Suppressor macrophage treated with lipopolysaccharide for 1 hour (primary cell): ENCODE results near the gene AMOTL2.

Source experiments
- DNase-seq, 3 donors: peaks; one replicate each; pipeline ENCODE4 v3.0.0-alpha.2; 2020 to 2022

AMOTL2 gene

DNA sequence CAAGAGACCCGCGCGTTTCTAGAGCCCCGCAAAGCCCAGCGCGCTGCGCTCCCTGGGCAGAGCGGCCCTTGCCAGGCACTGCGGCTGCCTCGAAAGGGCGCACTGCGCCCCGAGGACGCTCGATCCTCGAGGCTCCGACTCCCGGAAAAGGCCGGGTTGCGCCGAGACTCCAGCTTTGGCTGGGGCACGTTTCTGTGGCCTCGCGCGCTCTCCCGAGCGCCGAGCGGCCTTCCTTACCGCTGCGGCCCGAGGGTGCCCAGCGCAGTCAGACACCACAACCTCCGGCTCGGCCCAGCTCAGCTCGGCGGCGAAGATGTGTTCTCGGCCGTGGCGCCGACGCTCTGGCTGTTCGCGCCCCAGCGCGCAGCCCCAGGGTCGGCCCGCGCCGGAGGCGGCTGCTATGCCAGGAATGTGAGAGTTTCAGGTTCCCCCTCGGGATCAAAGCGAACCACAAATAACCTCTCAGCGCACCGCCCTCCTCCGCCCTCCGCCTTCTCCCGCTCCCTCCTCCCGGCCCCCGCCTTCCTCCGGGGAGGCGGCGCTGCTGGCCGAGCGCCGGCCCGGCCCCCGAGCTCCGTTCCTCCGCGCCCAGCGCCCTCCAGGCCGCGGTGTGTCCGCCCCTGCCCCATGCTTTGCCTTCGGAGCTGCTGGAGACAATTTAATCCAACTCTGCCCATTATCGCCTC is at the start of gene AMOTL2:
Gene AMOTL2, minus strand, starts transcription at position 343 of the 686 bp plus-strand sequence. CDS start 3,014 bp downstream, outside the sequence.
- DNase-seq, result peak; percentile 42 to 68 (median 47)

DNA sequence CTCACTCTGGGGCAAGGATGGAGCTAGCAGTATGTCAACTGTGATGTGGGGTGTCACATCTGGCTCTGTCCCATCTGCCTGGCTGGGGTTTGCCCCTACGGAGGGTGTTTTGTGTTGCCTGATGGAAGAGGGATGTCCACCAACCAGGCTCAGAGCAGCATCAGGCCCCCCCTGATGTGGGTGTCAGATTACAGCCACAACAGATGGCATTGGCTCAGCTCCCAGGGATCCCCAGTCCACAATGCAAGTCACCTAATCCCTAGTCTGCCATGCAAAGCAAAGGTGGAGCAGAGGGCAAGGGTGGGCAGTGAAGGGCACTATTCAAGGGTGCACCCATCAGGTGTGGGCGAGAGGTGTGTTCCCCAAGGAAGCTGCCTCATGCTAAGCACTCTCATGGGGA is 48.9 kb upstream of the AMOTL2 start:
- no peak for DNase-seq

DNA sequence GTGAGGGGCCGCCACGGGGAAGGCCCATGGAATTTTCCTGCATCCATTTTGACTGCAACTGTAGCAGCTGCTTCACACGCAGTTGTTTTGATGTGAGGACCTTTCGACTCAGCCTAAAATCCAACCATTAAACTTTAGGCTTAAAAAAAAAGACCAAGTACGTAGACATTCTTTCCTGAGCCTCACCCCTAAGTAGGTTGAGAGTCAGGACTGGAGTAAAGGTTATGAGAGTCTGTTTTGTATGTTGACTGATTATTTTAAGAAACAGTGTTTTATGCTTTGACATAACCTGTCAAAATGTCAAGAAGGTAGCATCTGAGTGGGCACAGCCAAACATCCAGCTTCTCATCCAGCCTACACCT is 45.7 kb upstream of the AMOTL2 start:
- no peak for DNase-seq

DNA sequence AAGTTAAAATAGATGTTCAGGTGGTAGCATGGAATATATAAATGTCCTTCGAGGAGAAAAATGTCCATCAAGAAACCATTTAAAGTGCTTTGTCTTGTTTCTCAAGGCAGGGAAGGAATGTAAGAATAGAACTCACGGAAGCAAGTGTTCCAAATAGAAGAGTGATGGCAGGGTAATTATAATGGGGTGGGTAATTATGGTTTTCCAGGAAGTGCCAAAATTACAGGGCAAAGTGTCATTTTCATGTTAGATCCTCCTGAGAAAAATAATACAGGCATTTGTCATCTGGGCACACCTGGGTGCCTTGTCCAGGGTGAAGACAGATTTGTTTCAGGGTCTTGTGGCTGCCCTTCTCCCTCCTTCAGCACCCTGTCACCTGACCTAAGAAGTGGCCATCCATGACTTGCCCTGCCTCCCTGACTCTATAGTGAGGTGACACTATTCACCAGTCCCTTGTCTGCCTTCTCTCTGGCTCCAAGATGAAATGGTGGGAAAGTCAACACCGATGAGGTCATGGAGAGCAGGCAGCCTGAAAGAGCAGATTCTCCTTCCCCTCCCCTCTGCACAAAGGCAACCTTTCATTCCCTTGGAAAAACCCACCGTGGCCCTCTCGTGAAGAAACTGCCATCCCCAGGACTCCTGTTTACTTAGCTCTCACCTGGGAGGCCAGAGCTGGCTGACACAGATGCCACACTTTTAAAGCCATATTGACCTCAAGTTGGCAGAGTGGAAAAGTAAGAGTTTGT is 45.1 kb upstream of the AMOTL2 start:
- no peak for DNase-seq

DNA sequence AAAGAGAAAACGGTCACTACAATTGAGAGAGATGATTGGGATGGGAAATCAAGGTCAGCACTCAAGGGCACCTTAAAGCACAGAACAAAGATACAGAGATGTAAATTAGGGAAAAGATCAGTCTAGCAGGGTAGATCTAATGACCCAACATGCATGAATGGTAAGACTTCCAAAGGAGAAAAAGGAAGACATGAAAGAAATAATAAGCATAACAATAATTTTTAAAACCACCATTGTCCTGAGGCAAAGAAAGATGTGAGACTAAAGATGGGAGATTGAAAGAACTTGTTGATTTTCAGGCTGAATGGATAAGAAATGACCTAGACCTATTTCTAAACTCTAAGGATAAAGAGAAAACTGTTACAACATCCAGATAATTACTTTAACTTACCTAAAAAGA is 34.8 kb upstream of the AMOTL2 start:
- no peak for DNase-seq

DNA sequence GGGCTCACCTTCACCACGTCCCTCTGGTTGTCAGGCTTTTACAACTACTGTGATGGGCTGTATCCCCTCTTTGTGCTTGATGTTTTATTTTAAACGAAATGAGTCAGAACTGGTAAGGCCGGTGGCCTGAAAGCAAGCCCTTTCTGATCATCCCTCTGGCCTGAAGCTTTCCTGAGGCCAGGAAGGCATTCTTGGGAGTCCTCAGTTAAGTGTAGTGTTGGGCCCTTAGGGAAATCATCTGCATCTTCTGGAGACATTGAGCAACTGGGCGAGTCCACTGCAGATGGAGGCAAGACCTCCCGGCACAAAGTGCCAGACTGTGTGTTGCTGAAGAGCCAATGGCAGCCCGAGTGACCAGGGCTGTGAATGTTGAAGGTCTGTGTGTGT is 33.0 kb upstream of the AMOTL2 start:
- no peak for DNase-seq

DNA sequence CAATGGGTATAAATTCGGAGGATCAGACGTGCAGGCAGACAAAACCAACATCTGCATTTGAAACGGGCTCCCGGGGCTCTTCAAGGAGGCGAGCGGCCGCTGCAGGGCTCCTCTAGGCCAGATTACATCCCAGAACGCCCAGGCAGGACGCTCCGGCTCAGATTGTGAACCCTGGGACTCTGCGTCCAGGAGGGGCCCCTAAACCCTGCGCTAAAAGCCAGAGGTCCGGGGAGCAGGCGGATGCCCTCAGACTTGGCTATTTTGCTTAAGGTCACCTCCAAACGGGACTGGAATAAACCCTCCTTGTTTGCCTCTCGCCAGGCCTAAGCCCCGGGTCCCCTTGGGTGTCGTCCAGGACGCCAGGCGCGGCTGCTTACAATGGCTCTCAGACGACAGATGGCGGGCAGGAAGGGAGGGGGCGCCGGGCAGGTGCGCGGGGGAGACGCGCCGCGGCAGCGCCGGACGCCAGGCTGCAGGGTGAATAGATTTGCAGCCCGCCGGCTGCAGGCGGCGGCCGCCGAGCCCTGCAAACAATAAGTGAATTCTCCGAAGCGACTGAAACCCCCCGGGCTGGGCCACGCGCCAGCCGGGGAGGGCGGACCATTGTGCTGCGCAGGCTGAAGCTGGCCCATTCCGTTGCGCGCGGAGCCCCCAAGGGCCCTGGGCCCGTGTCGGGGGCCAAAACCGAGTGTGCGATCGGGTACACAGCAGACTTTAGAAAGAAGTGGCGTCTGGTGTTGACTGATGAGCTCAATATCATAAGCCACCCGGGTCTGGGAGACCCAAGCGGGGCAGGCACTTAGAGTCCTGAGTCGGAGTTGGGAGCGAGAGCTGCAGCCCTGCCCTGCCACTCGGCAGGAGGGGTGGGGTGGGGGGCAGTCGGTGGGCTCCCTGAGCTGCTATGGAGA is 32.3 kb upstream of the AMOTL2 start:
- DNase-seq, result no peak

DNA sequence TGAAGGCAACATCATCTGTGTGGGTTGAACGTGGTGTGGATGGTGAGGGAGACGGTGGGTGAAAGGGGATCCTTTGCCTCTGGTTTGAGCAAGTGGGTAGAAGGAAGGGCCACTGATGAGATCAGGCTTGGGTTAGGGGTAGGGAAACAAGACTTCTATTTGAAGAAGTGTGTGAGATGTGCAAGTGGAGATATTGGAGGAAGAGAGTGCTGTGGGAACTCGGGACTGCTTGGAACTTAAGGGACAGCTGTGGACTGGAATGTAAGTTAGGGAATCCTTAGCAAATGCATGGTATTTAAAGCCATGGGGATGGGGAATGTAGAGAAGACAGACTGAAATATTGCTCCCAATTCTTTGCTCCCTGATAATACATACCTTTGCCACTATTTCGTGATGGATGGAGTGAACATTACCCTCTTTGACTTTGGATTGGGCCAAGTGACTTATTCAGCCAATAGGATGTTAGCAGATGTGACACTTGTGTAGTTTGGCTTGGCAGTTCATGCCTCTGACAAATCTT is 30.2 kb upstream of the AMOTL2 start:
- no peak for DNase-seq

DNA sequence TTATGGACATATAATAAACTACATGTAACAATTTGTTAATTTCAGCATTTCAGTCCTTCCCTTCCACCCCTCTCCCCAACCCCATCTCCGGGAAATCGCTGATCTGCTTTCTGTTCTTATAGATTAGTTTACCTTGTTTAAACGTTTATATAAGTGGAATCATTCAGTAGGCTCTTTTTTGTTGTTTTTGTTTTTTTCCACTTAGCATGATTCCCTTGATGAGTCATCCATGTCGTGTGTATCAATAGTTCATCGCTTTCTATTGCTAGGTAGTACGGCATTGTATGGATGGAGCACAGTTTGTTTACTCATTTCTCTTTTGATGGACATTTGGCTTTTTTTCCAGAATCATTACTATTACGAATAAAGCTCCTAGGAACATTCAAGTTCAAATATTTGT is 23.5 kb upstream of the AMOTL2 start:
- no peak for DNase-seq

DNA sequence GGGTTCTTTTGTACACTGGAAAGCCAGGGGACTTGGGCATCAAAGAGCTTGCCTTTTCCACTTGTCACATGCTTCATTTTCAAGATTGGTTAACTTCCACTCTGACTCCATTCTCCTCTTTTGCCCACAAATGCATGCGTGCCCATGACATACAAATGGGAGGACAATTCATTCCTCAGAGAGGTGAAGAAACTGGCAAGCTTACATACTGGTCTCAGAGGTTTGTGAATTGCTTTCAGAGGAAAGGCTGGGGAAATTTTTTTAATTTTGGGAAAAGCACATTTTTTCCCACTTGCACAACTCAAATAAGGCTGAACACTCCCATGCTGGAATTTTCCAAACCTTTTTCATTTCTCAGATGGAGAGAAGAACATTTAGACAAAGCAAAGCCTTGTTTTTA is 20.9 kb upstream of the AMOTL2 start:
- no peak for DNase-seq

DNA sequence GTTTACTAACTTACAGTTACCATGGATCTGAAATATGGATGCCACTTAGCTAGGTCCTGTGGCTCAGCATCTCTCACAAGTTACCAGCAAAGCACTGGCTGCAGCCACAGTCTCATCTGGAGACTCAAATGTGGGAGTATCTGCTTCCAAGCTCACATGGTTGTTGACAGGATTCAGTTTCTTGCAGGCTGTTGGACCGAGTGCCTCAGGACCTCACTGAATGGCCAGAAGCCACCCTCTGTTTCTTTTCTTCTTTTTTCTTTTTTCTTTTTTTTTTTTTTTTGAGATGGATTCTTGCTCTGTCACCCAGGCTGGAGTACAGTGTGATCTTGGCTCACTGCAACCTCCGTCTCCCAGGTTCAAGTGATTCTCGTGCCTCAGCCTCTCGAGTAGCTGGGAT is 20.1 kb upstream of the AMOTL2 start:
- DNase-seq, result no peak

DNA sequence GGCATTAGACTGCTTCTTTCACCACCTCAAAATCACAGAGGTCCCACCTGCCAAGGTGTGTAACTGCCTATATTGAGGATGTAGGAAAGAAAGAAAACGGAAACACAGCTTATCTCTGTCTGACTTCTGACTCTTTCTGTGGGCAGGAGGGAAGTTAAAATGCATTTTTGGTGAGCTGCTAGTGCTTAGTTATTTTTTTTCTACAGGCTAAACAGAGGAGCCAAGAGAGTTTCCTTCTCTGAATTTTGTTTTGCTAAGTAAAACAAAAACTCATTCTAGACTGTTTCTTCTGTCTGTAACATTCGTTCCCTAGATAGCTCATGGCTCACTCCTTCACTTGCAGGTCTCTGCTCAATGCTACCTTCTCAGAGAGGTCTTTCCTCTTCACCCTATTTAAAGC is 18.8 kb upstream of the AMOTL2 start:
- DNase-seq, result no peak

DNA sequence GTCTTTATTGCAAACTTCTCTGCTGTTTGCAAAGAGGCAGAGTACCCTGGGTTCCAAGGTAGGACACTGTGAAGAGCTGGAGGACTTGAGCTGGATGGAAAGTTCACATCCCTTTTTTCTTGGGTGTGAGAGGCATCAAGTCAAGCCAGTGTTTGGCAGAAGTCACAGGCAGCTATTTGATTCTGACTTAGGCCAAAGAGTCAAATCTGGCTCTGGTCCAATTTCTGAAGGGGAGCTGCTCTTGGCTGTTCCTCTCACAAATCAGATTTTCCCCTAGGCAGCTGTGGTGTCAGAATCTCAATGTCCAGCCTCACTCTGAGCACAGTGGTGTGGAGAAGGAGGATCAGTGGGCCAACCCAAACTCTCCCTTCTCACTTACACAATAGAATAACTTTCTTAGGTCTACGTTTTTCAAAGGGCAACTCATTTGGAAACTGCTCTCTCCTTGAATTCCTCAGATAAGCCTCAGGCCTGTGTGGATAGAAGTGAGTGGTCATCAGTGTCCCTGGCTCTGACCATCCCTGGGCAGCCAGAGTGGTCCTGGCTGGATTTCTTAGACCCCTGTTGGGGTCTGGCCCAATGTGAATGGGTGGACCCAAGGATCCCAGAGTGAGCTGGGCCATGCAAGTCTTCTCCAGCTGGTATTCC is 18.2 kb upstream of the AMOTL2 start:
- no peak for DNase-seq

DNA sequence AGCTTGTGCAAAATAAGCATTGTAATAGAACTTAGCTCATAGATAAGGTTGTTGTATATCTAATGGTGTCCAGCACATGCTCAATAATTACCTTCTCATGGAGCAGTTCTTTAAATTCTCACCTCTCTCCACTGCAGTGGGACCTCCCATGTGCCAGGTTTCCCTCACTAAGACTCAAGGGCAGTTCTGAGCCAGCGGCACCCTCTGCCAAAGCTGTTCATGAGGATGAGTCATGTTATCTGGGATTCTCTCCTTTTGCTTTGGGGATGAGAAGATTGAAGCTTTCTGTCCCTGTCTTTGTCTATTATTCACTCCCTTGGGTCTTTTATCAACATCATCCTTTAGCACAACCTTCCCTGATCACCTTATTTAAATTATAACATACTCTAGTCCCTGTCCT is 15.6 kb upstream of the AMOTL2 start:
- DNase-seq, result no peak

DNA sequence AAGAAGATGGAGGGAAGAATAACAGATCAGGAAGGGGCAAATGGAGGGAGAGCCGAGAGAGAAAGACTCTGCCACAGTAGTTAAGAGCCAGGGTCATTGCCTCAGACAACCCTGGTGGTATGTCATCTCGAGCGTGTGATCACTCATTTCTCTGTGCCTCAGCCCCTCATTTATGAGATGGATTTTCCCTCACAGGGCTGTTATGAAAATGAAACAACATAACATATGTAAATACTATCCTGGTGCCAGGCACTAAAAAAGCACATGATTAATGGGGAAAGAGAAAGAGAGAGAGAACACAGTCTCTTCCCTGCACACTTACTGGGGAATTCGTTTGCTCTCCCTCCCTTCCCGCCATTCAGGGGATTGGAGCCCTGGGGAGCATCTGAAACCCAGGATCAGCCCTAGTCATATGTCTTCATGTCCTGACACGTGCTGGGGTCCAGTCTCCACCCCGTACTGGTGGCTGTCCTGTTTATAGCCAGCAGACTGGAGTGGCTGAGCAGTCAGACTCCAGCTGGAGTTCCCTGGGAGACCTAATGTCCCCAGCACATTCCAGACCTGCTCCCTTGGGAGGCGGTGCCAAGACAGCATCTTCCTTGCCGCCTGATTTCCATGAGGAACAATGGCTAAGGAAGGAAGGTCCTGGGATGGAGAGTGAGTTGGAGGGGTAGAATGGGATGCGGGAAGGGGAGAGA is 14.7 kb upstream of the AMOTL2 start:
- DNase-seq, result peak in 1 of 3 donors; percentile 43

DNA sequence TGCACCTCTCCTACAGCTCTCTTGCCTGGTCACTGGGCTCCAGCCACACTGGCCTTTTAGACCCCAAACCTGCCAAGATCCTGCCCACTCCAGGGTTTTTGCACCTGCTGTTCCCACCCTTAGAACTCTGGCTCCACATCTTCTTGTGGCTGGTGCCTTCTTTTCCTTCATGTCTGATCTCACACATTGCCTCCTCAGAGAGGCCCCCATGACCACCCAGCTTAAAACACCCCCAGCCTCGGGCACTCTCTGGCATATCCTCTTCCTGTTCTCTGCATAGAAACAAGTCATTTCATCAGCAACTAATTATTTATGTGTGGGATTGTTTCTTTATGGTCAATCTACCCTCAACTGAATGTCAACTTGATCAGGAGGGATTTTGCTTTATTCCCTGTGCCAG is 14.0 kb upstream of the AMOTL2 start:
- DNase-seq, result no peak

DNA sequence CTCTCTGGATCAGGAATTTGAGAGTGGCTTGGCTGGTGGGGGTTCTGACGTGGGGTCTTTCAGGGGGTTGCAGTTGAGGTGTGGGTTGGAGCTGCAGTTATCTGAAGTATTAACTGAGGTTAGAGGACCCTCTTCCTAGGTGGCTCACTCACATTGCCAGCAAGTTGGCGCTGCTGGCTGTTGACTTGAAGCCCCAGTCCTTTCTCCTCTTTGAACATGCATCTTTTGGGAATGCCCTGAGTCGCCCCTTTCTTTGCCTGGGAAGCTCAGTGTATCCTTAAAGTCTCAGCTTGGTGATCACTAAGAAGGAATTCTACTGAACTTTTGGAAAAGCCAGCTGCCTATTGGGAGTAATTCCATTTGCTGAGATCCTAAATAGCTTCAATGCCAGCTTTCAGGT is 13.0 kb upstream of the AMOTL2 start:
- DNase-seq, result no peak

DNA sequence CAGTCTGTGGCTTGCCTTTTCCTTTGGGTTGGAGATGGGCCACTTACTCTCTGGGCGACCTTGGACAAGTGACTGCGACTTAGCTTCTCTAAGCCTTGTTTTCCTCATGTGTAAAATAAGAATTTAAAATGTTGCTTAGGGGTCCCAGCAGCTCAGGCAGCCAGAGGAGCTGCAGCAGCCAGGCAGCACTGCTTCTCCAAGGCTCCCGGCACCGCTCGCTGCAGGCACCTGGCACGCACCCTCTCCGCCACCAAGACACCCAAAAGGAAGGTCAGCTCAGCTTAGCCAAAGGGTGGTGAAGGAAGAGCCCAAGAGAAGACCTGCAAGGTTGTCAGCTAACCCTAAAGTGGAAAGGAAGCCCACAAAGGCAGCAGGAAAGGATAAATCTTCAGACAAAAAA is 10.7 kb upstream of the AMOTL2 start:
- DNase-seq, result no peak

DNA sequence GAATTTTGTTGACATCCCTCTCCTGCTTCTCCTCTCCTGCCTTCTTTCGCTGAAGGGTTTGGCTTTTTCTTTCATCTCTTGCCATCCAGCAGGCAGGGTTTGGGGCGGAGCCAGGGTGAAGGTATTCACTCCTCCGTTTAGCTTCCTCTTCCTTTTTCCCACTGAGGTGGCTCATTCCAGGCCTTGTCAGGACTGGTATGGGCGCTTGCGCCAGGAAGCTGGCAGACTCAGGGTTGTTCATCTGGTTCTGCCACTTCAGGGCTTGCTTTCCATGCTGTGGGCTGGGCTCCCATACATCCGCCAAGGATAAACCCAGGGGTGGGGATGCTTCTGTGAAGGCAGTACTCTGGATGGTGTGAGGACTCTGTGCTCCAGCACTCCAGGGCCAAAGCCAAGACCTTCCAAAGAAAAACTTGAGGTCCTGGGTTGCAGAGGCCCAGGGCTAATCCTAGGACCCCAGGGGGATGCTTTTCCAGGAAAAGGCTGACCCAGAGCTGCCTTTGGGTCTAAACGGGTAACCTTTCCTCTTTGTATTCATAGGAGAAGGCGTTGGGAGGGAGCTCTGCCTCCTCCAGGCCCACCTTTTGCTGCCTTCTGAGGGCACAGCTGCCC is 7.7 kb upstream of the AMOTL2 start:
- no peak for DNase-seq

DNA sequence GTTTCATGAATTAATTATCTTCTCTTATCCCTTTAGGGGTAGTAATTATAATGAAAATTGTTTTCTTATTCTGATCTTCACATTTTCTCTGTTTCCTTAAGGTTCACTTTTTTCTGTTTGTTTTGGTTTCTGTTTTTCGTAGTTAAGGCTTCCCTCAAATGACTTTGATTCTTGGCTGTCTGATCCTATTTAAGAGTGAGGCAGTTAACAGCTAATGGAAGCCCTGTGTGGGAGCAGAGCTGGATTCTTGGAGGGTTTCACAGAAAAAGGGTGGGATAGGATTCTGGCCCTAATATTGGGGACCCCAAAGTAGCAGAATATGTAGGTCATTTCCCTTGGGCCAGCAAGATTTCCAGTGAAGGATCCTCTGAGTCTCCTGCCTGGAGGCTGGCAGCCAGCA is 6.8 kb upstream of the AMOTL2 start:
- no peak for DNase-seq

DNA sequence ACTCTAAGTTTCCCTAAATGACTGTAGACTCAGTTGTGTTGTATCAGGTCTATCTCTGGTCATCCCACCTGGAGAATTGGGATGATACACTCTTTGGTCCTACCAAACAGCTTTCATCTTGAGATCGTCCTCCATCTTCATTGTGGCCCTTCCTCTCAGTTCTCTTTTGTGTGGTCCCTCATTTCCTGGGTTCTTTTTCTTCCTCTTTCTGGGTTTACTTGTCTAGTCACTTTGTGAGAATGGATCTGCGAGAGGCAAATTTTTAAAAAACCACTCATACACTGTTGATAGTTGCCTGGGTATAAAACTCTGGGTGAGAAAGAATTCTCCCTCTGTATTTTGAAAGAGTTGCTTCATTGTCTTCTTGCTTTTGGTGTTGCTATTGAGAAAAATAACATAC is 6.0 kb upstream of the AMOTL2 start:
- DNase-seq, result no peak

DNA sequence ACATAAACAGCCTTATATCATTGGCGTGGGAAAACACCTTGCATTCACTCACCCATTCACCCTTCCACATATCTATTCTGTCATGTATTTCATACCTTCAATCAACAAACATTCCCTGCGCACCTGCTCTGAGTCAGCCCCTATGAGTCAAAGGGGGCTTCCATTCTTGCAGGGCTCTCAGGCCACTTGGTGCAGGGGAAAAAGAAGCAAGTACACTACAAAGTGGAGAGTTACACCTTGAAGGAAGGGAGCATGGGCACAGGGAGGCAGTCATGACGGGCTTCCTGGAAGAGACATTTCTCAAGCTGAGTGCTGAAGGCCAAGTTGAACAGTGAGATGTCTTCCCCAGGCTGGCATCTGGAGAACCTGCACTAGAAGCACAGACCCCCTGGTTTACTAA is 4.6 kb upstream of the AMOTL2 start:
- no peak for DNase-seq
